SW 1271 (cell line): Measurements from ENCODE around the gene BCR.

Experiments used
- DNase-seq, 2 experiments: peaks; one replicate each; lab custom pipeline; 2025; lab: John Stamatoyannopoulos, UW

BCR gene

GRCh38 chr22:23277583-23278295, 97.4 kb downstream of the BCR start:
- no peak for DNase-seq

- DNase-seq = no peak
Measured at GRCh38 chr22:23278883-23279675, 98.8 kb downstream of the BCR start.

GRCh38 chr22:23279781-23280180, 99.5 kb downstream of the BCR start:
- DNase-seq = no peak

GRCh38 chr22:23280356-23281052, 100.2 kb downstream of the BCR start:
- no peak for DNase-seq

GRCh38 chr22:23281053-23281405, 100.7 kb downstream of the BCR start:
- no peak for DNase-seq

- peak in 1 of 2 experiments; percentile 21 for DNase-seq
Measured at GRCh38 chr22:23281406-23282088, 101.2 kb downstream of the BCR start.

GRCh38 chr22:23282089-23282501, 101.8 kb downstream of the BCR start:
- peak in 1 of 2 experiments; percentile 26 for DNase-seq

- DNase-seq = no peak
Measured at GRCh38 chr22:23282516-23282915, 102.2 kb downstream of the BCR start.

- no peak for DNase-seq
Measured at GRCh38 chr22:23282986-23283385, 102.7 kb downstream of the BCR start.

- no peak for DNase-seq
Measured at GRCh38 chr22:23283591-23284503, 103.5 kb downstream of the BCR start.

GRCh38 chr22:23284504-23285033, 104.3 kb downstream of the BCR start:
- DNase-seq = no peak

- DNase-seq = no peak
Measured at GRCh38 chr22:23285236-23285635, 104.9 kb downstream of the BCR start.

- DNase-seq = no peak
Measured at GRCh38 chr22:23285734-23286133, 105.4 kb downstream of the BCR start.

GRCh38 chr22:23286296-23286695, 106.0 kb downstream of the BCR start:
- DNase-seq = no peak

- no peak for DNase-seq
Measured at GRCh38 chr22:23287136-23288095, 107.1 kb downstream of the BCR start.

GRCh38 chr22:23288301-23289129, 108.2 kb downstream of the BCR start:
- DNase-seq = no peak

GRCh38 chr22:23289130-23289503, 108.8 kb downstream of the BCR start:
- DNase-seq = no peak

GRCh38 chr22:23289851-23290724, 109.8 kb downstream of the BCR start:
- peak in 1 of 2 experiments; percentile 2 for DNase-seq
